H9 (cell line): ENCODE results near the gene UBALD2. TPM values are rescaled to one million over a fixed set of nuclear protein-coding genes. Genes with fewer than 3 reads are reported as not detected.

Experiments
- DNase-seq: peaks from one replicate; pipeline ENCODE4 v3.0.0-alpha.2; 2017
- H2AFZ ChIP-seq: one replicate; pipeline ENCODE4 v1.6.1; 2013; ENCODE audit warnings: mild to moderate bottlenecking, low read length, control low read depth, moderate library complexity
- H2AK5ac ChIP-seq: 2 replicates; pipeline ENCODE4 v1.6.1; 2013; ENCODE audit warnings: low read length, control low read depth, mixed read lengths; ENCODE audit not compliant: insufficient read length
- H2BK120ac ChIP-seq: one replicate; pipeline ENCODE4 v1.6.1; 2013; ENCODE audit warnings: low read depth, mild to moderate bottlenecking, low read length, control low read depth, inconsistent platforms; ENCODE audit not compliant: poor library complexity, severe bottlenecking
- H2BK12ac ChIP-seq: 2 replicates; pipeline ENCODE4 v1.6.1; 2013; ENCODE audit warnings: low read length, control low read depth, mixed read lengths, low read depth; ENCODE audit not compliant: insufficient read length
- H2BK15ac ChIP-seq: 2 replicates; pipeline ENCODE4 v1.6.1; 2013; ENCODE audit warnings: low read depth, low read length, control low read depth
- H2BK20ac ChIP-seq: one replicate; pipeline ENCODE4 v1.6.1; 2013; ENCODE audit warnings: low read depth, mild to moderate bottlenecking, low read length, control low read depth, inconsistent platforms; ENCODE audit not compliant: poor library complexity, severe bottlenecking
- H2BK5ac ChIP-seq: 2 replicates; pipeline ENCODE4 v1.6.1; 2013; ENCODE audit warnings: low read length, control low read depth, mixed read lengths; ENCODE audit not compliant: insufficient read length
- H3K14ac ChIP-seq: 2 replicates; pipeline ENCODE4 v1.6.1; 2013; ENCODE audit warnings: low read length, control low read depth; ENCODE audit not compliant: insufficient read depth
- H3K18ac ChIP-seq: 2 replicates; pipeline ENCODE4 v1.6.1; 2013; ENCODE audit warnings: low read depth, mild to moderate bottlenecking, mixed read lengths, low read length, control low read depth; ENCODE audit not compliant: insufficient read length
- H3K23ac ChIP-seq: 2 replicates; pipeline ENCODE4 v1.6.1; 2013; ENCODE audit warnings: low read length, control low read depth, mixed read lengths, low read depth; ENCODE audit not compliant: insufficient read length
- H3K23me2 ChIP-seq: 2 replicates; pipeline ENCODE4 v1.6.1; 2013; ENCODE audit warnings: low read depth, mild to moderate bottlenecking, mixed read lengths, low read length, control low read depth; ENCODE audit not compliant: insufficient read length, poor library complexity, severe bottlenecking
- H3K27ac ChIP-seq: 2 replicates; pipeline ENCODE4 v1.5.1; 2013; ENCODE audit warnings: low read length, control low read depth, mixed read lengths, low read depth; ENCODE audit not compliant: insufficient read length
- H3K27me3 ChIP-seq: 2 replicates; pipeline ENCODE4 v1.6.1; 2013; ENCODE audit warnings: low read length, control low read depth, inconsistent platforms; ENCODE audit not compliant: insufficient read depth
- H3K4ac ChIP-seq: 2 replicates; pipeline ENCODE4 v1.6.1; 2013; ENCODE audit warnings: low read depth, mild to moderate bottlenecking, control low read depth, inconsistent platforms, low read length, moderate library complexity
- H3K4me1 ChIP-seq: 2 replicates; pipeline ENCODE4 v1.6.1; 2013; ENCODE audit warnings: low read length, control low read depth, inconsistent platforms; ENCODE audit not compliant: insufficient read depth
- H3K4me2 ChIP-seq: 2 replicates; pipeline ENCODE4 v1.6.1; 2013; ENCODE audit warnings: low read length, control low read depth, mixed read lengths; ENCODE audit not compliant: insufficient read length, insufficient read depth
- H3K56ac ChIP-seq: 2 replicates; pipeline ENCODE4 v1.6.1; 2013; ENCODE audit warnings: low read depth, mild to moderate bottlenecking, mixed read lengths, low read length, control low read depth; ENCODE audit not compliant: insufficient read length
- H3K79me1 ChIP-seq: 2 replicates; pipeline ENCODE4 v1.6.1; 2013; ENCODE audit warnings: low read depth, mild to moderate bottlenecking, moderate library complexity, low read length, control low read depth, inconsistent platforms; ENCODE audit not compliant: insufficient read depth, poor library complexity, severe bottlenecking
- H3K79me2 ChIP-seq: 2 replicates; pipeline ENCODE4 v1.6.1; 2013; ENCODE audit warnings: low read length, control low read depth, inconsistent platforms; ENCODE audit not compliant: insufficient read depth
- H3K9ac ChIP-seq: 2 replicates; pipeline ENCODE4 v1.6.1; 2013; ENCODE audit warnings: low read length, control low read depth, mixed read lengths; ENCODE audit not compliant: insufficient read length; ENCODE audit errors: extremely low read depth
- H3K9me3 ChIP-seq: one replicate; pipeline ENCODE4 v1.6.1; 2013; ENCODE audit warnings: low read depth, low read length, inconsistent platforms; ENCODE audit not compliant: control insufficient read depth
- H3T11ph ChIP-seq: one replicate; pipeline ENCODE4 v1.6.1; 2013; ENCODE audit warnings: mild to moderate bottlenecking, low read length, control low read depth, inconsistent platforms
- H4K20me1 ChIP-seq: one replicate; pipeline ENCODE4 v1.6.1; 2013; ENCODE audit not compliant: control insufficient read depth, insufficient read length, insufficient read depth
- H4K5ac ChIP-seq: 2 replicates; pipeline ENCODE4 v1.6.1; 2013; ENCODE audit warnings: low read depth, mild to moderate bottlenecking, mixed read lengths, low read length, control low read depth; ENCODE audit not compliant: insufficient read length
- H4K8ac ChIP-seq: replicated peaks from 2 replicates; pipeline ENCODE4 v1.6.1; 2013; ENCODE audit warnings: low read length, control low read depth, mixed read lengths, low read depth; ENCODE audit not compliant: insufficient read length
- H4K91ac ChIP-seq: 2 replicates; pipeline ENCODE4 v1.6.1; 2013; ENCODE audit warnings: low read depth, mild to moderate bottlenecking, moderate library complexity, mixed read lengths, low read length, control low read depth; ENCODE audit not compliant: insufficient read length
- H3K27ac Mint-ChIP-seq, 3 experiments: 2 replicates in 2 of 3; 3 replicates in 1 of 3; pipeline ENCODE4 v1.8.0; 2020 to 2021; ENCODE audit warnings: mixed read lengths in 3 of 3, mild to moderate bottlenecking in 1 of 3, moderate library complexity in 1 of 3
- H3K27me3 Mint-ChIP-seq: 2 replicates; pipeline ENCODE4 v1.8.0; 2021; ENCODE audit warnings: low read depth, mild to moderate bottlenecking, moderate library complexity, mixed read lengths
- H3K36me3 Mint-ChIP-seq, 3 experiments: 2 replicates in 2 of 3; 3 replicates in 1 of 3; pipeline ENCODE4 v1.8.0; 2020 to 2021; ENCODE audit warnings: low read depth in 3 of 3, mixed read lengths in 3 of 3; ENCODE audit not compliant: insufficient read depth in 1 of 3
- H3K4me1 Mint-ChIP-seq, 2 experiments: 2 replicates each; pipeline ENCODE4 v1.8.0; 2020; ENCODE audit warnings: mixed read lengths in 2 of 2
- H3K4me3 Mint-ChIP-seq, 2 experiments: 2 replicates in 1 of 2; 3 replicates in 1 of 2; pipeline ENCODE4 v1.8.0; 2020 to 2021; ENCODE audit warnings: mild to moderate bottlenecking in 2 of 2, mixed read lengths in 2 of 2, moderate library complexity in 1 of 2
- H3K9me3 Mint-ChIP-seq, 2 experiments: 2 replicates in 1 of 2; 3 replicates in 1 of 2; pipeline ENCODE4 v1.8.0; 2020; ENCODE audit warnings: mild to moderate bottlenecking in 2 of 2, mixed read lengths in 2 of 2, moderate library complexity in 1 of 2
- WGBS: extraction: QIAGEN DNeasy Blood & Tissue Kit; methylation state at CpG from one replicate; pipeline ENCODE4 v1.1.7; 2013; ENCODE audit warnings: missing lambda C conversion rate, low lambda C conversion rate, mixed read lengths; ENCODE audit not compliant: insufficient read length; ENCODE audit errors: extremely low coverage; 5-methylcytosine and 5-hydroxymethylcytosine counted together
- total RNA-seq: library from RNA; stranded (reverse); gene quantifications from 2 replicates; pipeline ENCODE4 v1.2.1, GENCODE V29; 2021
- TF ChIP-seq, protein P1 (sequence below): fragments of 200-600 bp; sonication (generic); conservative IDR thresholded peaks from 3 replicates; pipeline ENCODE4 v1.8.0; 2021; ENCODE audit warnings: antibody characterized with exemption, mild to moderate bottlenecking

The UBALD2 gene
- total RNA-seq, 1 experiment from 2014 or later, result 25.8 TPM

DNA sequence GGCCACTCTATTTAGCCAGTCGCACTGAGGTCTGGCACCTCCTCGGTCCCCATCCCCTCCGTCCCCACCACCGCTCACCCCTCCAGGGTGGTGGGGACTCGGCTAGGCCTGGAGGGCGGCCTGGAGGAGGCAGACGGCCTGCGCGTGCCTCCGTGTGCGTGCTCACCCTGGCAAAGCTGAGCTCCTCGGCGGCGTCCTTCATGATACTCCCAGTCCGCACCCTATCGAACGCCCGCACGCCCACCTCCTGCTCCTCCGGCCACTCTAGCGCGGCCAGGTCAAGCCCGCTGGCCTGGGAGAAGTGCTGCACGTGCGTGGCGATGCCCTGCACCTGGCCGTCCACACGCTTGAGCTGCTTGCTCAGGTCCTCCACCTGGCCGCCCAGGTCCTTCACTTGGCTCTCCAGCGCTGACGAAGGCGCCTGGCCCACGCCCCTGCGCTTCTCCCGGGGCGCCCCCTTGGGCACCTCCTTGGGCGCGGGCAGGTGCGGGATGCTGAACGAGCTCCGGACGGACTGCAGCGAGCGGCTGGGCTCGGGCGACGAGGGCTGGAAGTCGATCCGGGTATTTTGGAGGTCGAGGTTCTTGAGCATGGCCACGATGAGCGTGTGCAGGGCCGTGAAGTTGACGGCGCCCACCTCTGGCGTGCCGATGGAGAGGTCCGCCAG, 42.3 kb downstream of the UBALD2 start:
- Mint-ChIP-seq H3K4me1 (peaks cover 0 to 2% of the 10 kb centered on the region in 2 experiments; a peak in 1 of 4 replicates), H3K36me3 (peaks cover 4 to 17% (median 12%) of the 10 kb centered on the region in 3 experiments; a peak in 6 of 7 replicates), H3K27ac (no peak overlapping the region; a peak in 1 of 7 replicates), H3K4me3 (no peak overlapping the region), H3K9me3 (no peaks in the 10 kb centered on the region), H3K27me3 (no peaks in the 10 kb centered on the region)
- Histone ChIP-seq H2BK120ac (no peak overlapping the region), H3T11ph (no peak overlapping the region), H2AFZ (no peak overlapping the region), H2BK12ac (no peak overlapping the region), H3K9me3 (no peaks in the 10 kb centered on the region), H3K4me2 (no peak overlapping the region), H3K27ac (no peak overlapping the region), H2BK5ac (no peak overlapping the region), H3K18ac (no peak overlapping the region), H3K56ac (no peak overlapping the region), H3K14ac (no peak overlapping the region), H3K23ac (no peak overlapping the region), H3K23me2 (no peaks in the 10 kb centered on the region), H3K27me3 (no peaks in the 10 kb centered on the region), H4K8ac (no peak overlapping the region), H3K4ac (no peak overlapping the region), H4K20me1 (no peaks in the 10 kb centered on the region), H3K9ac (no peak overlapping the region), H4K5ac (no peak overlapping the region), H3K79me1 (no peaks in the 10 kb centered on the region), H2BK20ac (no peak overlapping the region), H2BK15ac (no peak overlapping the region), H3K79me2 (no peaks in the 10 kb centered on the region), H3K4me1 (no peaks in the 10 kb centered on the region), H4K91ac (no peak overlapping the region), H2AK5ac (no peak overlapping the region)
- WGBS, result no CpG with 5 or more reads among the region's 58 CpGs
- TF ChIP-seq, protein P1, sequence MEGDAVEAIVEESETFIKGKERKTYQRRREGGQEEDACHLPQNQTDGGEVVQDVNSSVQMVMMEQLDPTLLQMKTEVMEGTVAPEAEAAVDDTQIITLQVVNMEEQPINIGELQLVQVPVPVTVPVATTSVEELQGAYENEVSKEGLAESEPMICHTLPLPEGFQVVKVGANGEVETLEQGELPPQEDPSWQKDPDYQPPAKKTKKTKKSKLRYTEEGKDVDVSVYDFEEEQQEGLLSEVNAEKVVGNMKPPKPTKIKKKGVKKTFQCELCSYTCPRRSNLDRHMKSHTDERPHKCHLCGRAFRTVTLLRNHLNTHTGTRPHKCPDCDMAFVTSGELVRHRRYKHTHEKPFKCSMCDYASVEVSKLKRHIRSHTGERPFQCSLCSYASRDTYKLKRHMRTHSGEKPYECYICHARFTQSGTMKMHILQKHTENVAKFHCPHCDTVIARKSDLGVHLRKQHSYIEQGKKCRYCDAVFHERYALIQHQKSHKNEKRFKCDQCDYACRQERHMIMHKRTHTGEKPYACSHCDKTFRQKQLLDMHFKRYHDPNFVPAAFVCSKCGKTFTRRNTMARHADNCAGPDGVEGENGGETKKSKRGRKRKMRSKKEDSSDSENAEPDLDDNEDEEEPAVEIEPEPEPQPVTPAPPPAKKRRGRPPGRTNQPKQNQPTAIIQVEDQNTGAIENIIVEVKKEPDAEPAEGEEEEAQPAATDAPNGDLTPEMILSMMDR, result no peak
- no peak for DNase-seq
